HepG2 (cell line): Measurements from ENCODE around the gene TANGO2. TPM values are rescaled to one million over a fixed set of nuclear protein-coding genes. Genes with fewer than 3 reads are reported as not detected.

ENCODE experiments used
- ATAC-seq: fragments of 200-7000 bp; cut with Tn5 transposase; 3 replicates; pipeline ENCODE4 v1.9.1; 2020; ENCODE audit warnings: mild to moderate bottlenecking, moderate library complexity
- BruUV-seq: library from RNA; stranded (reverse); fragments of 400-500 nt; replicated peaks from 2 replicates; lab custom pipeline; 2021; lab: Mats Ljungman, UMichigan
- CTCF ChIA-PET: fragments of 300-600 bp; formaldehyde crosslinking; extraction: SDS; loops from one replicate; lab custom pipeline; 2021; ENCODE audit warnings: low total read pairs, inconsistent platforms, low intra/inter-chr PET ratio; lab: Yijun Ruan, JAX
- POLR2A ChIA-PET: fragments of 350-600 bp; sonication (Branson Sonifier 250); formaldehyde crosslinking; loops from one replicate; lab custom pipeline; 2020; ENCODE audit warnings: antibody characterized with exemption, inconsistent platforms; lab: Yijun Ruan, JAX
- DNase-seq: peaks from one replicate; pipeline ENCODE4 v3.0.0-alpha.2; 2015; ENCODE audit warnings: low spot score
- FAIRE-seq: peaks from 3 replicates; lab custom pipeline; 2011; peaks lifted over from hg19 to GRCh38; lab: Jason Lieb, UNC
- H2AFZ ChIP-seq: one replicate; pipeline ENCODE4 v1.6.1; 2011; ENCODE audit warnings: low read length, inconsistent platforms
- H3K27ac ChIP-seq: fragments of 300-600 bp; 3 replicates; pipeline ENCODE4 v1.8.0; 2011; ENCODE audit warnings: mixed run types, mild to moderate bottlenecking, mixed read lengths, low read length, inconsistent platforms; ENCODE audit not compliant: insufficient read depth; ENCODE audit errors: extremely low read length
- H3K27me3 ChIP-seq, 2 experiments: fragments of 200-600 bp in 1 of 2; 2 replicates in 1 of 2; 3 replicates in 1 of 2; pipeline versions ENCODE4 v1.6.0 to v1.8.0; 2011; ENCODE audit warnings: low read length in 2 of 2, mild to moderate bottlenecking in 2 of 2, moderate library complexity in 2 of 2, inconsistent platforms in 1 of 2; ENCODE audit not compliant: insufficient read depth in 2 of 2, control insufficient read depth in 1 of 2
- H3K36me3 ChIP-seq, 2 experiments: fragments of 200-600 bp in 1 of 2; replicated peaks in 1 of 2; 2 replicates in 1 of 2; 3 replicates in 1 of 2; pipeline versions ENCODE4 v1.5.1 to v1.8.0; 2011; ENCODE audit warnings: low read length in 2 of 2, inconsistent platforms in 1 of 2; ENCODE audit not compliant: insufficient read depth in 2 of 2, control insufficient read depth in 1 of 2
- H3K4me1 ChIP-seq: 2 replicates; pipeline ENCODE4 v1.5.1; 2012; ENCODE audit warnings: low read length, inconsistent platforms; ENCODE audit not compliant: insufficient read depth
- H3K4me2 ChIP-seq: 2 replicates; pipeline ENCODE4 v1.6.0; 2011; ENCODE audit warnings: low read depth, low read length, inconsistent platforms
- H3K4me3 ChIP-seq, 3 experiments: fragments of 200-600 bp in 1 of 3; sonication (generic), shearing (Covaris generic) in 1 of 3; replicated peaks in 1 of 3; 2 replicates each; pipeline ENCODE4 v1.5.1; 2011 to 2016; ENCODE audit warnings: low read length in 3 of 3, inconsistent platforms in 2 of 3, low read depth in 2 of 3, mild to moderate bottlenecking in 2 of 3, control low read depth in 1 of 3, mixed read lengths in 1 of 3; ENCODE audit not compliant: insufficient read depth in 1 of 3
- H3K79me2 ChIP-seq: one replicate; pipeline ENCODE4 v1.6.1; 2011; ENCODE audit warnings: low read length, inconsistent platforms; ENCODE audit not compliant: insufficient read depth
- H3K9ac ChIP-seq: 2 replicates; pipeline ENCODE4 v1.6.0; 2011; ENCODE audit warnings: mild to moderate bottlenecking, low read depth, low read length, inconsistent platforms; ENCODE audit not compliant: insufficient read depth
- H3K9me3 ChIP-seq: 2 replicates; pipeline ENCODE4 v1.5.1; 2012; ENCODE audit warnings: mild to moderate bottlenecking, low read length
- H4K20me1 ChIP-seq: 2 replicates; pipeline ENCODE4 v1.6.0; 2011; ENCODE audit warnings: inconsistent platforms, mild to moderate bottlenecking, low read length, moderate library complexity; ENCODE audit not compliant: insufficient read depth
- AGO2 ChIP-seq: fragments of 200-400 bp; formaldehyde crosslinking; optimal IDR thresholded peaks from 2 replicates; pipeline ENCODE3; 2017; ENCODE audit warnings: mild to moderate bottlenecking, low read depth, low read length, moderate library complexity
- CBFB ChIP-seq: sonication (generic); formaldehyde crosslinking; IDR thresholded peaks from 2 replicates; pipeline ENCODE4 v1.4.0; 2020; ENCODE audit warnings: missing genetic modification reagents
- GABPB1 ChIP-seq: IDR thresholded peaks from 2 replicates; pipeline ENCODE4 v1.6.1; 2016; ENCODE audit warnings: mild to moderate bottlenecking, missing genetic modification reagents, moderate library complexity, missing compliant biosample characterization
- KDM5A ChIP-seq: fragments of 200-600 bp; sonication (generic); IDR thresholded peaks from 2 replicates; pipeline ENCODE4 v1.7.0; 2018; ENCODE audit warnings: antibody characterized with exemption, mild to moderate bottlenecking, low read length, borderline replicate concordance
- MAFF ChIP-seq: IDR thresholded peaks from 2 replicates; pipeline ENCODE4 v1.6.1; 2011; ENCODE audit warnings: low read depth, low read length, improper control_type of control experiment
- MAZ ChIP-seq, 2 experiments: sonication (generic) in 1 of 2; formaldehyde crosslinking in 1 of 2; IDR thresholded peaks; 2 replicates each; pipeline versions ENCODE4 v1.5.0 to v1.6.1; 2012 to 2020; ENCODE audit warnings: low read depth in 2 of 2, mild to moderate bottlenecking in 2 of 2, borderline replicate concordance in 1 of 2, improper control_type of control experiment in 1 of 2, low read length in 1 of 2, missing genetic modification reagents in 1 of 2, moderate library complexity in 1 of 2
- NAIF1 ChIP-seq: sonication (generic); formaldehyde crosslinking; IDR thresholded peaks from 2 replicates; pipeline ENCODE4 v1.5.0; 2020; ENCODE audit warnings: mild to moderate bottlenecking, missing genetic modification reagents, borderline replicate concordance
- SAP130 ChIP-seq: IDR thresholded peaks from 2 replicates; pipeline ENCODE4 v1.6.1; 2016; ENCODE audit warnings: low read depth
- SRSF9 ChIP-seq: fragments of 200-400 bp; formaldehyde crosslinking; IDR thresholded peaks from 2 replicates; pipeline ENCODE4 v1.6.1; 2018; ENCODE audit warnings: borderline replicate concordance, mild to moderate bottlenecking, low read depth, low read length; ENCODE audit not compliant: insufficient read depth, poor library complexity, severe bottlenecking
- TAF15 ChIP-seq: fragments of 200-400 bp; formaldehyde crosslinking; IDR thresholded peaks from one replicate; pipeline ENCODE4 v1.6.1; 2018; ENCODE audit warnings: mild to moderate bottlenecking, low read depth, low read length; ENCODE audit not compliant: poor library complexity, severe bottlenecking
- TARDBP ChIP-seq: sonication (generic); formaldehyde crosslinking; IDR thresholded peaks from 2 replicates; pipeline ENCODE4 v1.8.0; 2022; ENCODE audit warnings: mild to moderate bottlenecking, missing genetic modification reagents
- ZNF20 ChIP-seq: sonication (generic); formaldehyde crosslinking; IDR thresholded peaks from 2 replicates; pipeline ENCODE4 v1.4.0; 2020; ENCODE audit warnings: mild to moderate bottlenecking, moderate library complexity, missing genetic modification reagents
- ZNF207 ChIP-seq: fragments of 450-650 bp; IDR thresholded peaks from 2 replicates; pipeline ENCODE4 v1.6.1; 2016; ENCODE audit warnings: antibody characterized with exemption, borderline replicate concordance
- ZNF775 ChIP-seq: sonication (generic); formaldehyde crosslinking; IDR thresholded peaks from 2 replicates; pipeline ENCODE4 v1.4.0; 2020; ENCODE audit warnings: missing genetic modification reagents, mild to moderate bottlenecking, moderate library complexity, borderline replicate concordance
- WGBS: methylation state at CpG from one replicate; pipeline ENCODE4 v1.1.6; 2017; ENCODE audit warnings: low lambda C conversion rate; 5-methylcytosine and 5-hydroxymethylcytosine counted together
- in situ Hi-C: cut with HindIII; loops from 2 replicates; pipeline ENCODE4 v1.10.0; 2017; ENCODE audit warnings: low pct_unique_long_range_greater_than_20kb; ENCODE audit not compliant: extremely low pct_ligation_motif_present
- intact Hi-C: fragments of 100-400 bp; cut with micrococcal nuclease; formaldehyde crosslinking; loops from one replicate; pipeline ENCODE4 v1.10.0; 2022; ENCODE audit not compliant: unreplicated experiment
- polyA plus RNA-seq, 8 experiments: library from polyadenylated mRNA; depleted of rRNA in 3 of 8; stranded (reverse) in 7 of 8; unstranded in 1 of 8; fragments of >200 nt; fragmentation: Illumina TruSeq in 4 of 8; extraction: Trizol in 4 of 8; gene quantifications; 2 replicates each; pipeline versions ENCODE4 v1.2.1 to v1.2.3, GENCODE V29; 2011 to 2016; ENCODE audit warnings: low read depth in 4 of 8, missing spikeins in 1 of 8, mixed read lengths in 1 of 8; ENCODE audit not compliant: insufficient read depth in 1 of 8
- total RNA-seq, 5 experiments: library from RNA; depleted of rRNA; stranded (reverse); fragments of >200 nt; fragmentation: Illumina TruSeq; extraction: Trizol; gene quantifications; 2 replicates each; pipeline ENCODE4 v1.2.3, GENCODE V29; 2016; ENCODE audit warnings: low read depth in 1 of 5
- TF ChIP-seq, protein P1 (sequence below): sonication (generic); formaldehyde crosslinking; IDR thresholded peaks from 2 replicates; pipeline ENCODE4 v1.8.1; 2023; ENCODE audit warnings: mild to moderate bottlenecking, missing genetic modification reagents
- TF ChIP-seq, protein P2 (sequence below): sonication (generic); formaldehyde crosslinking; conservative IDR thresholded peaks from 2 replicates; pipeline ENCODE4 v1.5.0; 2020; ENCODE audit warnings: missing genetic modification reagents

The TANGO2 gene
- total and polyA plus RNA-seq, 2 of the 13 experiments (the other 11 are each of a cell fraction or from before 2014, with no cell fraction given): 12.9 to 14.8 TPM

DNA sequence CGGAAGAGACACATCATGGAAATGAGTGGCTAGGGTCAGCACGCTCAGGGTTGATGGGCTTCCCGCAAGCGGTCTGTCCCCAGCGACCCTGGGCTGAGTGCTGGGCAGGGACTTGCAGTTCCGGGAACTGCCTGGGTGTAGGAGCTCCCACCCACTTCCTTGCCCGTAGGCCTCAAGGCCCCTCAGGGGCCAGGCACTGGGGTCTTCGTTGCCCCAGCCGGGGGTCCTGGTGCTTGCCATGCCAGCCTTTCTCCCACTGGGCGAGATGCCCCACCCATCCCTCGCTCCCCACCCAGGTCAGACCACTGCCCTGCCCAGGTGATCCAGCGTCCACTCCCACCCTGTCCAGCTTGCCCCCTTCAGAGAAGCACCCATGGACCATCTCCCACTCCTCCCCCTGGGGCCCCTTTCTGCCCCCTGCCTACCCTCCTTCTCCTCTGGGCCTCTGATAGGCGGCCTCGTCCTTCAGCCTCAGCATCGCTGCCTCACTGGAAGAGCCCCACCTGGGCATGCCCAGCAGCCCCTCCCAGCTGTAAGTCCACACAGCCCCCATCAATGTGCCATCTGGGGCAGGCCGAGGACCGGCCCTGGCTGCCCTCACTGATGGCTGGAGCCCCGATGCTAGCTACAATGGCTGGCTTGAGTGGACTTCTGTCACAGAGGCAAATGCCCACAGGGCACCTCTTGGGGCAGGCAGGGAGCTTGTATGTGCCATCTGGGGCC is 41.3 kb downstream of the TANGO2 start:
- ChIA-PET POLR2A (no interaction called here), CTCF (no interaction called here)

DNA sequence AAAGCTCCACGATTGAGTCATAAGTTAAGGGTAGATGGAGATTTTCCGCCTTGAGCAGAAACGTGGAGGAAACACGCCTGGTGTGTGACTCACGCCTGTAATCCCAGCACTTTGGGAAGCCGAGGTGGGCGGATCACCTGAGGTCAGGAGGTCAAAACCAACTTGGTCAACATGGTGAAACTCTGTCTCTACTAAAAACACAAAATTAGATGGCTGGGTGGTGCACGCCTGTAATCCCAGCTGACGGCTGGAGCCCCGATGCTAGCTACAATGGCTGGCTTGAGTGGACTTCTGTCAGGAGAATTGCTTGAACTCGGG is 41.8 kb downstream of the TANGO2 start:
- FAIRE-seq: no peak
- whole genome bisulfite sequencing: 86% methylated on average over 11 of the region's 11 CpGs
- in situ Hi-C loops: no loop called here
- no peak for TF ChIP-seq NAIF1
- no peak for TF ChIP-seq TARDBP
- TF ChIP-seq MAFF: no peak
- TF ChIP-seq CBFB: no peak
- no peak for TF ChIP-seq MAZ (IDR thresholded peaks at IDR 0.05; ENCODE audit: borderline replicate concordance, low read depth, low read length)
- TF ChIP-seq MAZ (CRISPR knock-in tag; IDR thresholded peaks at IDR 0.05; ENCODE audit: low read depth): no peak
- TF ChIP-seq ZNF20 (CRISPR knock-in tag): no peak
- TF ChIP-seq TAF15: no peak
- no peak for TF ChIP-seq AGO2
- no peak for TF ChIP-seq KDM5A
- TF ChIP-seq ZNF207: no peak
- TF ChIP-seq SAP130 (CRISPR knock-in tag): no peak
- no peak for TF ChIP-seq GABPB1 (CRISPR knock-in tag)
- TF ChIP-seq, protein P1, sequence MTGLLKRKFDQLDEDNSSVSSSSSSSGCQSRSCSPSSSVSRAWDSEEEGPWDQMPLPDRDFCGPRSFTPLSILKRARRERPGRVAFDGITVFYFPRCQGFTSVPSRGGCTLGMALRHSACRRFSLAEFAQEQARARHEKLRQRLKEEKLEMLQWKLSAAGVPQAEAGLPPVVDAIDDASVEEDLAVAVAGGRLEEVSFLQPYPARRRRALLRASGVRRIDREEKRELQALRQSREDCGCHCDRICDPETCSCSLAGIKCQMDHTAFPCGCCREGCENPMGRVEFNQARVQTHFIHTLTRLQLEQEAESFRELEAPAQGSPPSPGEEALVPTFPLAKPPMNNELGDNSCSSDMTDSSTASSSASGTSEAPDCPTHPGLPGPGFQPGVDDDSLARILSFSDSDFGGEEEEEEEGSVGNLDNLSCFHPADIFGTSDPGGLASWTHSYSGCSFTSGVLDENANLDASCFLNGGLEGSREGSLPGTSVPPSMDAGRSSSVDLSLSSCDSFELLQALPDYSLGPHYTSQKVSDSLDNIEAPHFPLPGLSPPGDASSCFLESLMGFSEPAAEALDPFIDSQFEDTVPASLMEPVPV (CRISPR knock-in tag): no peak

More for the DNA sequence above, 41.3 kb downstream of the TANGO2 start:
- H3K9ac ChIP-seq: no peak overlapping the region
- TF ChIP-seq ZNF775 (CRISPR knock-in tag) (no peak), SRSF9 (no peak)
- TF ChIP-seq, protein P2, sequence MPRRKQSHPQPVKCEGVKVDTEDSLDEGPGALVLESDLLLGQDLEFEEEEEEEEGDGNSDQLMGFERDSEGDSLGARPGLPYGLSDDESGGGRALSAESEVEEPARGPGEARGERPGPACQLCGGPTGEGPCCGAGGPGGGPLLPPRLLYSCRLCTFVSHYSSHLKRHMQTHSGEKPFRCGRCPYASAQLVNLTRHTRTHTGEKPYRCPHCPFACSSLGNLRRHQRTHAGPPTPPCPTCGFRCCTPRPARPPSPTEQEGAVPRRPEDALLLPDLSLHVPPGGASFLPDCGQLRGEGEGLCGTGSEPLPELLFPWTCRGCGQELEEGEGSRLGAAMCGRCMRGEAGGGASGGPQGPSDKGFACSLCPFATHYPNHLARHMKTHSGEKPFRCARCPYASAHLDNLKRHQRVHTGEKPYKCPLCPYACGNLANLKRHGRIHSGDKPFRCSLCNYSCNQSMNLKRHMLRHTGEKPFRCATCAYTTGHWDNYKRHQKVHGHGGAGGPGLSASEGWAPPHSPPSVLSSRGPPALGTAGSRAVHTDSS: no peak
- intact Hi-C loops (no loop called here), in situ Hi-C loops (no loop called here)
- no peaks in the 10 kb centered on the region for H4K20me1 ChIP-seq
- no peak overlapping the region for H3K4me2 ChIP-seq
- FAIRE-seq: no peak
- no peak for DNase-seq
- ATAC-seq: no peak
- BruUV-seq: no TSS peak
- no peak overlapping the region for H3K27ac ChIP-seq
- no peak overlapping the region for H3K4me3 ChIP-seq
- H3K27me3 ChIP-seq: no peaks in the 10 kb centered on the region
- no peaks in the 10 kb centered on the region for H3K79me2 ChIP-seq
- WGBS: 100% methylated on average over 12 of the region's 18 CpGs
- H2AFZ ChIP-seq: no peak overlapping the region
- peaks cover 0 to 14% of the 10 kb centered on the region in 2 experiments; a peak in 2 of 5 replicates for H3K36me3 ChIP-seq
- no peaks in the 10 kb centered on the region for H3K9me3 ChIP-seq
- H3K4me1 ChIP-seq: no peaks in the 10 kb centered on the region

More for the DNA sequence above, 41.8 kb downstream of the TANGO2 start:
- Histone ChIP-seq H3K4me2 (no peak overlapping the region), H3K36me3 (peaks cover 0 to 12% of the 10 kb centered on the region in 2 experiments; a peak in 2 of 5 replicates), H3K9me3 (no peaks in the 10 kb centered on the region), H3K9ac (no peak overlapping the region), H3K79me2 (no peaks in the 10 kb centered on the region), H2AFZ (no peak overlapping the region), H3K4me1 (no peaks in the 10 kb centered on the region), H4K20me1 (no peaks in the 10 kb centered on the region), H3K27ac (no peak overlapping the region), H3K27me3 (no peaks in the 10 kb centered on the region), H3K4me3 (no peak overlapping the region)
- intact Hi-C loops: no loop called here
- DNase-seq: no peak
- POLR2A ChIA-PET: no interaction called here
- CTCF ChIA-PET: no interaction called here
- no peak for ATAC-seq
- BruUV-seq: no TSS peak
